NCI-H2171 treated with DMSO at 0.1 percent for 48 hours (cell line): ENCODE data around the gene FRY.
"Not testable (repeated sequence)": the region's sequence is repeated elsewhere in the genome, so short reads cannot be mapped to it uniquely, and the experiment has no call there.

Experiments
- DNase-seq: peaks from one replicate; lab custom pipeline; 2025; lab: John Stamatoyannopoulos, UW

Gene FRY

DNA sequence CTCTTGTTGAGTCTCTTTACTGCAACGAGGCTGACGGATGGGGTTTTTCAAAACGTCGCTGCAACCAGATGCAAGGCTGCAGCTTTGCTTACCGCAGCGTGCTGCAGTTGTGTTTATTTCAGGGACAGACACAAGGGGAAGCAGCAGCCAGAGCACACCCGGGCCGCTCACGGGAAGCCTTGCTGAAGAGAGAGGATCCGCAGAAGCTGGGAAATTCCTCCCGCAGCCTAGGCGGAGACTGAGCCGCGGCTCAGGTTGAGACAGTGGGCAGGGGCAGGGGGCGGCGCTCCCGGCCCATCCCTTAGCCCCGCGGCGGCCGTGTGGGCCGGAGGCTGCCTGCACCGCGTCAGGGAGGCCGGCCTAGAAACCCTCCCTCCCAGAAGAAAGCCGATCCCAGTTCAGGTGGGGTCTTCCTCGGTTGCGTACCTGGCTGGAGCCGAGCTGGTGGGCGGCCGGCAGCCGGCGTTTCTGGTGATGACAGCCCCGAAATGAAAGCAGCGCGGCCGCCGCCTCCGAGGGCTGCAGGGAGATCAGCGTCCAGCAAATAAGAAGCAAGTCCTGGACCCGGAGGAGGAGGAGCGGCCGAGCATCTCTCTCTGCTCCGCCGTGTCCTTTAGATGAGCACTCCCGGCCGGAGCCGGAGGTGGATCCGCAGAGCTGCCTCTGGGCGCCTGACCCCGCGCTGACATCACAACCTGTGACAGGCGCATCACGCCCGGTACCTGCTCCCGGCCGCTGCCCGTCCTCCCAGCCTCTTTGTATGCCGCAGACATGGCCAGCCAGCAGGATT is at the start of gene FRY:
Gene FRY (plus strand): TSS at position 750 of the 790 bp plus-strand sequence. CDS start 22 bp downstream, at position 772.
- DNase-seq: peak; percentile 27

DNA sequence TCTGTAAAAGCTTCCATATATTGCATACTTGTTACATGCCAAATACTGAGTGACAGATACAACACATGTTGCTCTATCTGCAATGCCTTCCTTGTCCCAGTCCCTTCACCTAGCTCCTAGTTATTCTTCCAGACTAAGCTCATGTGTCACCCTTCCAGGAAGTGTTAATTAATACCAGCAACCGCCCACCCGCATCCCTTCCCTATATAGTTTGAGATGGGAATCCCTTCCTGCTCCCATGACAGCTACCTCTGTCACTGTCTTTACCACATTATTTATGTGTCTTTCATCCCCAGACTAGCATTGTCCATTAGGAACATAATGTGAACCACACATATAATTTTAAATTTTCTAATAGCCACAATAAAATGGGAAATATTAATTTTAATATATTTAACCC is 49.5 kb upstream of the FRY start:
- DNase-seq: no peak

DNA sequence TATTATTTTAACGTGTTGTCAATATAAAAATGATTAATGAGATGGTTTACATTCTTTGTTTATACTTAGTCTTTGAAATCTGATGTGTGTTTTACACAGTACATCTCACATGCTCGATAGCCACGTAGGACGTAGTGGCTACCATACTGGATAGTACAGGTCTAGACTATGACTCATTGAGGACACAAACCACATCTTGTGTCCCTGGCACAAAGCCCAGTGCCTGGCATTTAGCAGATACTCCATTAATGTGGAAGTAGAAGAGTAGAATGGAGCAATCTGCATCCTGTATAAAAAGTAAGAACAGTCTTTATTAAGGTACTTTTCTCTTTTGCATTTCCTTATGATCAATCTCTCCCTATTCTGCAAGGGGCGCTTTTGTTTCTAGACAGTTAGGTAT is 49.0 kb upstream of the FRY start:
- peak; percentile 12 for DNase-seq

DNA sequence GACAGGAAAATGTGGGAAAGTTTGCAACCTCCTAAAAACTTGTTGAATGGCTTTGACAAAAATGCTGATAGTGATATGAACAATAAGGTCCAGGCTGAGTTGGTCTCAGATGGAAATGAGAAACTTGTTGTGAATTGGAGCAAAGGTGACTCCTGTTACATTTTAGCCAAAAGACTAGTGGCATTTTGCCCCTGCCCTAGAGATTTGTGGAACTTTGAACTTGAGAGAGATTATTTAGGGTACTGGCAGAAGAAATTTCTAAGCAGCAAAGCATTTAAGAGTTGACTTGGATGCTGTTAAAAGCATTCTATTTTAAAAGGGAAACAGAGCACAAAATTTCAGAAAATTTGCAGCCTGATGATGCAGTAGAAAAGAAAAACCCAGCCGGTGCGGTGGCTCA is 47.9 kb upstream of the FRY start:
- not testable (repeated sequence) for DNase-seq

DNA sequence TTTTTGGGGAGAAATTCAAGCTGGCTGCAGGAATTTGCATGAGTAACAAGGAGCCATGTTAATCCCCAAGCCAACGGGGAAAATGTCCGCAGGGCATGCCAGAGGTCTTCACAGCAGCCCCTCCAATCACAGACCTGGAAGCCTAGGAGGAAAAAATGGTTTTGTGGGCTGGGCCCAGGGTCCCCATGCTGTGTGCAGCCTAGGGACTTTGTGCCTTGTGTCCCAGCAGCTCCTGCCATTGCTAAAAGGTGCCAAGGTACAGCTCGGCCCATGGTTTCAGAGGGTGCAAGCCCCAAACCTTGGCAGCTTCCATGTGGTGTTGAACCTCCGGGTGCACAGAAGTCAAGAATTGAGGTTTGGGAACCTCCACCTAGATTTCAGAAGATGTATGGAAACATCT is 47.2 kb upstream of the FRY start:
- DNase-seq: not testable (repeated sequence)

DNA sequence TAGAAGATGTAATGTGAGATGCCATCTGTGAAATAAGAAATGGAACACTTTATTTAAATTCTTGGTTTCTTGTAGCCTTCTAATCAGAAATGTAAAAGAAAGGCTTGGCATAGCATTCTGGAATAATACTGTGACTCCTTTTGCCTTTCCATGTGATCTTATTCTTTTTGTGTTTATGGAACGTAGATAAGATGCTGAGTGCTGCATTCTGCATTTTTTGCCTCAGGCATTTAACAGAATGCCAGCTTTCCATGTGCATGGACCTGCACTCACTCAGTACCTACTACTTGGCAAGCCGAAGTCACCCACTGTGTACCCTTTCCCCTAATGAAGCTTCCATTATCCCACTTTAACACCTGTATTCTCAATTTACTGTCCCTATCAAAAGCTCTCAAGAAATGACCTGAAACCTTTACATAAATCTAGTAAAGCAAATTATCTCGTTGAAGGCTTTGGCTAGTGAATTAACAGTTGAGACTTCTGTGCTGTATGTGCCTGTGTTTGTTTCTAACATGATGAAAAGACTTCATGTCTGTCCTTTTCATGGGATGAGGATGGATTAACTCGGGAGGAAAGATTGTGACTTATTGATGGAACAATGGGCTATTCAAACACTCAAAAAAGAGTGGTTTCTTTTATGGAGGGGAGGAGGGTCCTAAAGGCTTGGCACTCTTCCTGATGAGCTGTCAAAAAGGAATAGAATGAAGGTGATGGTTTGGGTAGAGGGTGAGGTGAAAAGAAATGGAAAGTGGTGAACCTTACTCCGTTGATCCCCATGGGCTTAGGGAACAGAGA is 44.7 kb upstream of the FRY start:
- DNase-seq: no peak

DNA sequence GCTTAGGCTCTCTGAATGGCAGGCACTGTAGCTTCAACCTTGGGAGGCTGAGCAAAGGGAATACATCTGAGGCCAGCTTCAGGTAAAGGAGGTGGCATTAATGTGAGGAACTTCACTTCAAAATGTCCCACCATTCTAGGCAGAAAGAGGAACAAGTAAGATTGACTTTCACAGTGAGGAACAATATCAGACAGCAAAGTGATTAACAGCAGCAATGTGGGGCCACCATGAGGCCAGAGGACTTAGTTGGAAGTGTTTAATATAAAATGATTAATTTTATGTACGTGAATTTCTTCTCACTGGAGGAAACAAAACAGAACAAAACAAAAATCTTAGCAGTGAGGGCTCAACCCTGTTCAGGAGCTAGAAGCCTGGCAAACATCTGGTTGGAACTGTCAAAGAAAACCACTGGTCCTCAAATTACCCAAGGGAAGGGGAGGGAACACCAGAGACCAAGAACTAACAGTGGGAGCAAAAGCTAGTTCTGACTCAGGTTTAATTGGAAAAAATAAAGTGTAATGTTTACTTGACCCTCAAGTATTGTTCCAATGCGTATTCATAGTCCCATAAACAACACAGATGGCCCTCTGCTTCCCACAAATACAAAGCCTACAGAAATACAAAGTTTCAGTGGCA is 43.9 kb upstream of the FRY start:
- no peak for DNase-seq

DNA sequence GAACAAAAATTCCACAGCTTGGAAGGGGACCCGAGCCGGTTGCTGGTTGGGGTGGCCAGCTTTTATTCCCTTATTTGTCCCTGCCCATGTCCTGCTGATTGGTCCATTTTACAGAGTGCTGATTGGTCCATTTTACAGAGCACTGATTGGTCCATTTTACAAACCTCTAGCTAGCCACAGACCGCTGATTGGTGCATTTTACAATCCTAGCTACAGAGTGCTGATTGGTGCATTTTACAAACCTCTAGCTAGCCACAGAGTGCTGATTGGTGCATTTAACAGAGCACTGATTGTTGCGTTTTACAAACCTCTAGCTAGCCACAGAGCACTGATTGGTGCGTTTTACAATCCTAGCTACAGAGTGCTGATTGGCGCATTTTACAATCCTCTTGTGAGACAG is 37.2 kb upstream of the FRY start:
- not testable (repeated sequence) for DNase-seq

DNA sequence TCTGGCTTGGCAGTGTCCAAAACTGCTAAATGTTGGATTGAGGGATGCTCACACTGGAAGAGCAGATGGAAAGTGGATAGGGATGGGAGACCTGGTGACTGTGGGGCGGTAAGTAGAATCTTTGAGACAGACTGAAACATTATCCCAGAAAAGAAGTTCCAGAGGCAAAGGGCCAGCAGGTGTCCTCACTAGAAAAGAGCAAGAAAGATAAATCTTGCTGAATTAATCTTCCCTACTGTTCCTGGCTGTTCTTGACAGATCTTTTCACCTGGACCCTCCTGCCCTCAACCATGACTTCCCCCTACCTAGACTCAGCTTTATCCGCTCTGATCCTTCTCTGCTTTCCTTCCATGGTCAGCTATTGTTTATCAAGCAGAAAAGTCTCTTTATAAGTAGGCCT is 35.0 kb upstream of the FRY start:
- no peak for DNase-seq

DNA sequence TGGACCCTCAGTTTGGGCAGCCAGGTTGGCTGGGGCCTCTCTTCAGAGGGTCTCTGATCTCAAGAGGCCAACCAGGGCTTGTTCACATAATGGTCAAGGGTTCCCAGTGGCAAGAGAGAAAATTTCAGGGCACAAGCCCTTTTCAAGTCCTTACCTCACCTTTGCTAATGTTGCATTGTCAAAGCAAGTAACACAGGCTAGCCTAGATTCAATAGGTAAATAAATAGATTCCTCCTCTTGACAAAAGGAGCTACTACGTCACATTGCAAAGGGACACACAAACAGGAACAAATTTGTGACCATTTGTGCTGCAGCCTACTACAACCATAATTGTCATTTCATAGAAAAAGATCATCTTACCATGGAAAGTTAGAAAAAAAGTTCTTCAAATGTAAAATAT is 33.9 kb upstream of the FRY start:
- no peak for DNase-seq

DNA sequence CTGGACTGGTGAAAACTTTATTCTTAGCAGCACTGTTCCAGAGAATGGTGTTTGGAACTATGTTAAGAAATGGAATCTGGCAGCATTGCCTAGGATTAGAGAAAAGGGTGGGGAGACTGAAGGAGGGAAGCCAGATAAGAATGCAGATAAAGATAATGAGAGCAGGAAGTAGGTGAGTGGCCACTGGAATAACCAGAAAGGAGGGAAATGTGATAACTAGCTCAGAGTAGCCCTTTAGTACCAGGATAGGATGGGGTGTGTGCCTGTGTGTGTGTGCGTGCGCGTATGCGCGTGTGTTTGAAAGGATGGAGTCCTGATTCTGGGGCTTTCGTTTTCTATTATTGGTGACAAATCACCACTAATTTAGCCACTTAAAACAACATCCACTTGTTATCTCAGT is 33.4 kb upstream of the FRY start:
- no peak for DNase-seq

DNA sequence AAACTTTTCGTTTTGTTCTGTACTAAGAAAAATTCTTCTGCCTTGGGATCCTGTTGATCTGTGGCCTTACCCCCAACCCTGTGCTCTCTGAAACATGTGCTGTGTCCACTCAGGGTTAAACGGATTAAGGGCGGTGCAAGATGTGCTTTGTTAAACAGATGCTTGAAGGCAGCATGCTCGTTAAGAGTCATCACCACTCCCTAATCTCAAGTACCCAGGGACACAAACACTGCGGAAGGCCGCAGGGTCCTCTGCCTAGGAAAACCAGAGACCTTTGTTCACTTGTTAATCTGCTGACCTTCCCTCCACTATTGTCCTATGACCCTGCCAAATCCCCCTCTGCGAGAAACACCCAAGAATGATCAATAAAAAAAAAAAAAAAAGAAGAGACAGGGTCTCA is 30.8 kb upstream of the FRY start:
- DNase-seq: not testable (repeated sequence)

DNA sequence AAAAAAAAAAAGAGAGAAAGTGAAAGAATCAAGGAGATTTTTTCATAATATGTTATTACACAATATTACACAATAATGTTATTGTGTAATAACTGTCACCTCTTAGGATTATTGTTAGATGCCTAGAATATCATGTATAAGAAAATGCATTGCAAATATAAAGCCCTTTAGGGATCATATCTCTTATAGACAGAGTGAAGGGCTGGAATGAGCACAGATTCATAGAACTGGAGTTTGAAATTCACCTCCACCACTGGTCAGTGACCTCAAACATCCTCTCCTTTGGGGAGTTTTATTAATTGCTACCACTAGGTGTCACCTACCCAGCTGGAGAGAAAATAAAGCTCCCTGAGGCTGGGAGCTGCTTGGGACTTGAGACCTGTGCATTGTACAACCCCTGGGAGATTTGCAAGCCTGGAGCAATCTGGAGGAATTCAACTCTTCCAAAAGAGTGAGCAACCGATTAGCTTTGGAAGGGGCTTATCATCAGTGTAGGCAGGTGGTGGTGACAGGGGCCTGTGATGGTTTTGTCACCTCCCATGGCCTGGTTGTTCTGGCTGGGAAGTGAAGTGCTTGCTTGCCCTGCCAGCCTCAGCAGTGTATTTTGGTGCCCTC is 30.3 kb upstream of the FRY start:
- DNase-seq: no peak

DNA sequence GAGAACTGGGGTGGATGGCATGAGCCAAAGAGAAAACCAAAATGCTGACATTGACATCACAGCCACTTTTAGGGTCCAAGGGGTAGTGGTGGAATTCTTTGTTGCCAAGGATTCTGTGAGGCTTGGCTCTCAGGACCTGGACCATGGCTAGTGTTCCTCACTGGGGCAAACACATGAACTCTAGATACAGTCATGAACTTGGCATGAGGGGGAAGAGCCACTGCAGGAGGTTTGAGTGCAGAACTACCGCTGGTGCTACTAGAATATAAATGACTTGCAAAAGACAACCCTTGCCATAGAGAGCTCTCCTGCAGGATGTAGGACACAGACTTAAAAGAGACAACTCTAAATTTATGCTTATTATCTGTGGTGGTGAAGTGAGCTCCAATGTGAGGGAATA is 29.8 kb upstream of the FRY start:
- no peak for DNase-seq

DNA sequence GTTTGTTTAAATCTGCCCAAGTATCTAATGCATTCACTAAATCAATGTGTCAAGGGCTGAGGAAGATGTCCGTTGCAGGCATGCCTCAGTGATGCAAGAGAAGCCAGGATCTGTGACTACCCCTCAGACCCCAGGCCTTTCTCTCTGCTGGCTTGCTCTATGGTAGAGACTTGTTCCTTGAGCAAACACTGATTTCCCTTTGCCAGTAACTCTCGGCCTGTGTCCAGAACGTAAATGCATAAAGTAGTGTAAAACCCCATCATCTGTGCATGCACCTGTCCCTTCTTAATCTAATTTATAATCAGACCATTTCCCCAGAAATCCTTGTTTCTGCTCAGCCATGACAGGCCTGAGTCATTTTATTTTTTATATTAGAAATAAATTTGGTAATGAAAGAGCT is 28.7 kb upstream of the FRY start:
- no peak for DNase-seq

DNA sequence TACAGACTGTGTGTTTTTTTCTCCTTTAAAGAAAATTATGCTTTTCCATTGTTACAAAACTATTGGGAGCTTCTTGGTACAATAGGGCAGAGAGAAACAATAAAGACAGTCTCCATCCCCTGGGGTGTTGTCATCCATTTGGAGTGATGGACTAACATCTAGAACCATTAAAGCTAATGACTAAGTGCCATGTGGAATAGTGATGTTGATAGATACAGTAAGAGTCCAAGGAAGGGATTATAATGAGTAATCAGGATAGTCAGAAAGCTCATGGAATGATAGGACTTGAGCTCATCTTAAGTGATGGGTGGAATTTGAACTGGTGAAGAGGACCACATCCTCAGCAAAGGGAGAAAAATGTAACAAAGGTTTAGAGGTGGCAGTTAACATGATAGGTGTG is 24.1 kb upstream of the FRY start:
- no peak for DNase-seq

DNA sequence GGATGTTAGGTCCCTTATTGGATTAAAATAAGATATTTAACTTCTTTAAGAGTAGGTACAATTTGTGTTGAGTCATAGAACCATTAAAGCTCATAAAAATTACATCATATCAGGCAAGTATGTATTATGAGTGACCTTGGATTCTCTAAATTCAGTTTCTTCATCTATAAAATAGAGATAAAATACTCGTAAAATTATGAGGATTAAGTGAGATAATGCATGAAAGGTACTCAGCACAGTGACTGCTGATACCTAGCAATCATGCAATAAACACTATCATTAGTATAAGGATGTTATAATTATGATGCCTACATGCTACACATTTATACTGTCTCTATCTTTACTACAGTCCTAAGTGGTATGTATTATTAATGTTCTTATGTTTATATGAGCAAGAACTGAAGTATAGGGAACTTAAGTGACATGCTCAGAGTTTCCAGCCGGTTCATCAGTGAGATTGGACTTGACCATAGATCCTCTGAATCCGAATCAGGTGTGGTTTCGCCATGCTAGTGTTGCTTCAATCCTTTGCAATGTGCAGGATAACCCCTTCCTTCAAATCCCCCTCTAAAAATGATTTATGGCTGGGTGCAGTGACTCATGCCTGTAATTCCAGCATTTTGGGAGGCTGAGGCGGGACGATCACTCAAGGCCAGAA is 22.9 kb upstream of the FRY start:
- DNase-seq: no peak

DNA sequence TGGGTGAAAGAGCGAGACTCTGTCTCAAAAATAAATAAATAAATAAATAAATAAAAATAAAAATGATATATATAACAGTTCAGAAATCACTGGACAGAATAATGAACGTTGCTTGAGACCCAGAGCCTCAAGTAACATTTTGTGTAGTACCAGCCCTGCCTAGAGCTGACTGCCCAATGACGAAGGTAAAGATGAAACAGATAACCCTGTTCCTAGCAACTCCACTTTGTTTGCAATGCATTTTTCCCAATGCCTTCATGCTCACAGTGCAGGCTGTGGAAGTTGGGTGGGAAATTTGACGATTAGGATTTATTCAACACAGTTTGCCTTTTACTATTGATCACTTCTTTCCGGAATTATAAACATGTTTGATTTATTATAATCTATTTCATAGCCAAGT is 22.2 kb upstream of the FRY start:
- DNase-seq: no peak

DNA sequence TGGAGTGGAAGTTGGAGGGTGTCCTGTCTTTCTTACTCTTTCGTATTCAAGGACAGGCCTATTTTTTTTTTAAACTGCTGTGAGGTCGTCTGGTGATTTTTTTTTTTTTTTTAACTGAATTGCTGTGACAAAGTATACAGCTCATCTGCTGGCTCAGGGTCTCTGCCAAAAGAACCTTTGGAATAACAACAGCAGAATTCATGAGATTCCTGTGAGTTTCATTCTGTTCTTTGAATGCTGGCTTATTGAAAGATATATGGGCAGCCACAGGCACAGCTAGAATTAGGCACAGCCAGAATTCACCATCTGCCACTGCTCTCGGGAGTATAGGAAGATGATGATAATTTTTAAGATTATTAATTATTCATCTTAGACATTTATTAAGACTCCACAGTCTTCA is 21.4 kb upstream of the FRY start:
- DNase-seq: peak; percentile 54

DNA sequence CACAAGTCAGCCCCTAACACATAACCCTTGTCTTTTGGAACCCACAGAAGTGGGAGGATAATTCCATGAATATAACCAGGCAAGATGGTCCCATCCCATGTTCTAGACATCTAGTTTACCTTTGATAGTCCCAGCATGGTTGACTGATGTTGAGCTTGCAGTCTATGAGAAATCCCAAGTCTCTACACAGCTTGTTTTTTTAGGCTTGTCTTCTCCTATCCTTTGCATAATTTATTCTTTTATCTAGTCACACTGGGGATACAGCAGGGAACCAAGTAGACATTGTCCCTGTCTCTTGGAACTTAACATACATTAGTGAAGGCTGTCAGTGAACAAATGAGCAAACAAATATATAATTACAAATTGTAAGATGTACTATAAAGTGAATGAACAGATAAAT is 19.6 kb upstream of the FRY start:
- DNase-seq: no peak

DNA sequence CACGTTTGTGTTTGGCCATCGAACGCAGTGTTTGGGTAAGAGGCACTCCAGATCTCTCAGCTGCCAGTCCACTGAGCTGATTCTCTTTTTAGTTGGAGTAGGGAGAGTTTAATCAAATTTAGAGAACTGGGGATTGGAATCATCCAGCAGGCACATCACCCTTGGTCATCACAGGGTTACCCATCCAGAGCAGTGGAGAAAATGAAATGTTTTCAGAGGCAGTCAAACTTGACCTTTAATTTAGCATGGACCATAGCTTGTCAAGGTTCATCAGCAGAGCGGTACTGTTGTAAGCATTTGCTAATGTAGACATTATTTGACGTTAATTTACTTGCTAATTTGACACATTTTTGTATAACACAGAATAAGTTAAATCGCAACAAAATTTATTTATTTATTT is 18.4 kb upstream of the FRY start:
- DNase-seq: no peak

DNA sequence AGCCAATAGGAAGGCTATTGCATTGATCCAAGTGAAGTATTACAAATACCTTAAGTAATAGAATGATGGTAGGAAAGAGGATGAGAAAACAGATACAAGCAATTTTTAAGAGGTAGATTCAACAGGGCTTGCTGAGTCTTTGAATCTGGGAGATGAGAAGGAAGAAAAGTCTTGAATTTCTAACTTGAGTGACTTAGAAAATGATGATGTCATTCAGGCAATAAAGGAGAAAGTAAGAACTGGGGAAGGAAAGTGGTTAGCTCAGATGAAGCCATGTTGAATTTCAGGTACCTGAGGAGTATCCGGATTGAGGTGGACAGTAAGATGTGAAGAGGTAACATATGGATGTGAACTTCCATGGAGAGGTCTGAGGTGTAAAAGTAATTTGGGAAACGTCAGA is 15.5 kb upstream of the FRY start:
- DNase-seq: no peak
